CD14-positive monocyte (primary cell): Measurements from ENCODE around the gene PPARGC1A. TPM values are rescaled to one million over a fixed set of nuclear protein-coding genes. Genes with fewer than 3 reads are reported as not detected.

ENCODE experiments used
- DNase-seq, 3 donors: peaks; one replicate each; pipeline ENCODE4 v3.0.0-alpha.2; 2011 to 2022
- H2AFZ ChIP-seq: 2 replicates; pipeline ENCODE4 v1.6.0; 2012; ENCODE audit warnings: mild to moderate bottlenecking, low read depth, low read length, inconsistent platforms; ENCODE audit not compliant: insufficient read depth, poor library complexity, severe bottlenecking
- H3K27ac ChIP-seq, 2 donors: 1 replicate in 1 of 2; 2 replicates in 1 of 2; pipeline ENCODE4 v1.5.1; 2012 to 2013; ENCODE audit warnings: low read length in 2 of 2, control low read depth in 1 of 2, inconsistent platforms in 1 of 2, low read depth in 1 of 2, mild to moderate bottlenecking in 1 of 2
- H3K27me3 ChIP-seq, 2 donors: one replicate each; pipeline versions ENCODE4 v1.6.0 to v1.6.1; 2011 to 2013; ENCODE audit warnings: low read length in 2 of 2; ENCODE audit not compliant: control insufficient read depth in 2 of 2, insufficient read depth in 2 of 2
- H3K36me3 ChIP-seq, 2 donors: replicated peaks in 1 of 2; 1 replicate in 1 of 2; 2 replicates in 1 of 2; pipeline versions ENCODE4 v1.5.1 to v1.6.1; 2012 to 2013; ENCODE audit warnings: low read length in 2 of 2, control low read depth in 1 of 2, inconsistent platforms in 1 of 2, mild to moderate bottlenecking in 1 of 2; ENCODE audit not compliant: insufficient read depth in 2 of 2, control insufficient read depth in 1 of 2
- H3K4me1 ChIP-seq, 2 donors: 1 replicate in 1 of 2; 2 replicates in 1 of 2; pipeline versions ENCODE4 v1.5.1 to v1.6.1; 2012 to 2013; ENCODE audit warnings: low read length in 2 of 2, control low read depth in 1 of 2, inconsistent platforms in 1 of 2, mild to moderate bottlenecking in 1 of 2, moderate library complexity in 1 of 2; ENCODE audit not compliant: insufficient read depth in 2 of 2, control insufficient read depth in 1 of 2
- H3K4me2 ChIP-seq: replicated peaks from 2 replicates; pipeline ENCODE3; 2012; ENCODE audit warnings: low read length, moderate library complexity, mild to moderate bottlenecking; ENCODE audit not compliant: poor library complexity, severe bottlenecking; ENCODE audit errors: extremely low read depth
- H3K4me3 ChIP-seq, 3 experiments: fragments of 200-600 bp in 1 of 3; sonication (generic) in 1 of 3; replicated peaks in 1 of 3; 1 replicate in 2 of 3; 2 replicates in 1 of 3; pipeline ENCODE4 v1.5.1; 2011 to 2013; ENCODE audit warnings: low read length in 3 of 3, mild to moderate bottlenecking in 3 of 3, control low read depth in 2 of 3, low read depth in 2 of 3, inconsistent platforms in 1 of 3, moderate library complexity in 1 of 3
- H3K79me2 ChIP-seq: 2 replicates; pipeline ENCODE4 v1.6.0; 2012; ENCODE audit warnings: mild to moderate bottlenecking, control low read depth, inconsistent platforms, low read length, moderate library complexity; ENCODE audit not compliant: insufficient read depth
- H3K9ac ChIP-seq: 2 replicates; pipeline ENCODE4 v1.6.0; 2017; ENCODE audit warnings: low read length, mild to moderate bottlenecking; ENCODE audit not compliant: insufficient read depth, poor library complexity, severe bottlenecking
- H3K9me3 ChIP-seq, 2 donors: replicated peaks in 1 of 2; 1 replicate in 1 of 2; 2 replicates in 1 of 2; pipeline versions ENCODE4 v1.5.1 to v1.6.1; 2012 to 2013; ENCODE audit warnings: low read length in 2 of 2, control low read depth in 1 of 2; ENCODE audit not compliant: control insufficient read depth in 1 of 2, insufficient read depth in 1 of 2
- H4K20me1 ChIP-seq: 2 replicates; pipeline ENCODE4 v1.6.0; 2012; ENCODE audit warnings: mild to moderate bottlenecking, low read length, control low read depth, moderate library complexity; ENCODE audit not compliant: insufficient read depth
- H3K27ac Mint-ChIP-seq, 7 donors: one replicate each; pipeline ENCODE4 v1.8.0; 2020; ENCODE audit warnings: mild to moderate bottlenecking in 7 of 7, mixed read lengths in 7 of 7, moderate library complexity in 6 of 7, inconsistent platforms in 2 of 7
- H3K27me3 Mint-ChIP-seq, 3 donors: one replicate each; pipeline ENCODE4 v1.8.0; 2021 to 2022; ENCODE audit warnings: low read depth in 3 of 3, mild to moderate bottlenecking in 3 of 3, mixed read lengths in 3 of 3, moderate library complexity in 3 of 3, inconsistent platforms in 1 of 3
- H3K36me3 Mint-ChIP-seq, 2 donors: one replicate each; pipeline ENCODE4 v1.8.0; 2020; ENCODE audit warnings: mixed read lengths in 2 of 2, inconsistent platforms in 1 of 2, mild to moderate bottlenecking in 1 of 2
- H3K4me1 Mint-ChIP-seq: one replicate; pipeline ENCODE4 v1.8.0; 2020; ENCODE audit warnings: mild to moderate bottlenecking, mixed read lengths
- H3K4me3 Mint-ChIP-seq, 2 donors: one replicate each; pipeline ENCODE4 v1.8.0; 2020; ENCODE audit warnings: mild to moderate bottlenecking in 2 of 2, mixed read lengths in 2 of 2, moderate library complexity in 1 of 2
- H3K9me3 Mint-ChIP-seq, 7 donors: one replicate each; pipeline ENCODE4 v1.8.0; 2020 to 2022; ENCODE audit warnings: mixed read lengths in 7 of 7, mild to moderate bottlenecking in 6 of 7, moderate library complexity in 6 of 7, inconsistent platforms in 2 of 7
- WGBS: methylation state at CpG from one replicate; pipeline ENCODE4 v1.1.5; 2013; ENCODE audit warnings: missing lambda C conversion rate; ENCODE audit not compliant: insufficient coverage; 5-methylcytosine and 5-hydroxymethylcytosine counted together
- intact Hi-C, 2 donors: fragments of 100-400 bp; cut with micrococcal nuclease; formaldehyde crosslinking; loops; one replicate each; pipeline versions ENCODE4 v1.15.0 to v1.15.1; 2023
- polyA plus RNA-seq, 3 donors: library from polyadenylated mRNA; depleted of rRNA in 1 of 3; unstranded in 2 of 3; stranded (reverse) in 1 of 3; fragments of 300-500 nt in 2 of 3; fragments of >200 nt in 1 of 3; fragmentation: Illumina TruSeq in 2 of 3; gene quantifications; 1 replicate in 2 of 3; 2 replicates in 1 of 3; pipeline ENCODE4 v1.2.3, GENCODE V29; 2012 to 2021
- TF ChIP-seq, protein P1 (sequence below): fragments of 200-600 bp; IDR thresholded peaks from one replicate; pipeline ENCODE4 v1.8.0; 2022; ENCODE audit warnings: antibody characterized with exemption, mild to moderate bottlenecking

Gene PPARGC1A
- polyA plus RNA-seq, 3 donors: 0.58 to 1.1 (median 0.79) TPM

DNA sequence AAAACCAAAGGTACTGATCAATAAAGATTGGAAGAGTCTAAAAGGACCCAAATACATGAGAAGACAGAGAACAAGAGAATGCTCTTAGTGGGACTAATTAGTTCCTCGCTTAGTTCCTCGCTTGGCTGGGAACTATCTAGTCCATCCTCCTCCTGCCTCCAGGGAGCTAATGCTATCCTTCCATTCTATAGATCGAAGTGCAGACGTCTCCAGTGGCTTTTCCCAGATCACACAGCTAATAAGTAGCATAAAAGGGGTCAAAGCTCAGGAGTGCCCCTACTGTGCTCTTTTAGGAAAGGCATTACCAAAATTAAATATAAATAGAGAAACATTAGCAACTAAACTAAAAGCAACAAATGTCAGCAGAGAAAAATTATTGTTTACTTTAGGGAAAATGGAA, 42.3 kb upstream of the PPARGC1A start:
- no peaks in the 10 kb centered on the region for H3K79me2 ChIP-seq
- no peaks in the 10 kb centered on the region for H3K9me3 ChIP-seq
- no peak overlapping the region for H3K9ac ChIP-seq
- H3K4me3 ChIP-seq: no peak overlapping the region
- no peak overlapping the region for H3K4me2 ChIP-seq
- no peaks in the 10 kb centered on the region for H4K20me1 ChIP-seq
- no peak overlapping the region for H3K4me3 Mint-ChIP-seq
- TF ChIP-seq, protein P1, sequence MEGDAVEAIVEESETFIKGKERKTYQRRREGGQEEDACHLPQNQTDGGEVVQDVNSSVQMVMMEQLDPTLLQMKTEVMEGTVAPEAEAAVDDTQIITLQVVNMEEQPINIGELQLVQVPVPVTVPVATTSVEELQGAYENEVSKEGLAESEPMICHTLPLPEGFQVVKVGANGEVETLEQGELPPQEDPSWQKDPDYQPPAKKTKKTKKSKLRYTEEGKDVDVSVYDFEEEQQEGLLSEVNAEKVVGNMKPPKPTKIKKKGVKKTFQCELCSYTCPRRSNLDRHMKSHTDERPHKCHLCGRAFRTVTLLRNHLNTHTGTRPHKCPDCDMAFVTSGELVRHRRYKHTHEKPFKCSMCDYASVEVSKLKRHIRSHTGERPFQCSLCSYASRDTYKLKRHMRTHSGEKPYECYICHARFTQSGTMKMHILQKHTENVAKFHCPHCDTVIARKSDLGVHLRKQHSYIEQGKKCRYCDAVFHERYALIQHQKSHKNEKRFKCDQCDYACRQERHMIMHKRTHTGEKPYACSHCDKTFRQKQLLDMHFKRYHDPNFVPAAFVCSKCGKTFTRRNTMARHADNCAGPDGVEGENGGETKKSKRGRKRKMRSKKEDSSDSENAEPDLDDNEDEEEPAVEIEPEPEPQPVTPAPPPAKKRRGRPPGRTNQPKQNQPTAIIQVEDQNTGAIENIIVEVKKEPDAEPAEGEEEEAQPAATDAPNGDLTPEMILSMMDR: no peak
- H3K27ac Mint-ChIP-seq: no peak overlapping the region
- intact Hi-C loops: no loop called here
- H2AFZ ChIP-seq: no peak overlapping the region
- 100% methylated on average over 2 of the region's 4 CpGs for WGBS
- H3K4me1 Mint-ChIP-seq: peaks cover 5% of the 10 kb centered on the region
- H3K27me3 ChIP-seq: no peaks in the 10 kb centered on the region
- peaks cover 0 to 3% (median 0%) of the 10 kb centered on the region in 3 donors for H3K27me3 Mint-ChIP-seq
- DNase-seq: no peak
- no peaks in the 10 kb centered on the region for H3K36me3 Mint-ChIP-seq
- H3K9me3 Mint-ChIP-seq: peaks cover 0 to 4% (median 0%) of the 10 kb centered on the region in 7 donors
- H3K27ac ChIP-seq: no peak overlapping the region
- no peaks in the 10 kb centered on the region for H3K36me3 ChIP-seq
- H3K4me1 ChIP-seq: peaks cover 0 to 2% of the 10 kb centered on the region in 2 donors

DNA sequence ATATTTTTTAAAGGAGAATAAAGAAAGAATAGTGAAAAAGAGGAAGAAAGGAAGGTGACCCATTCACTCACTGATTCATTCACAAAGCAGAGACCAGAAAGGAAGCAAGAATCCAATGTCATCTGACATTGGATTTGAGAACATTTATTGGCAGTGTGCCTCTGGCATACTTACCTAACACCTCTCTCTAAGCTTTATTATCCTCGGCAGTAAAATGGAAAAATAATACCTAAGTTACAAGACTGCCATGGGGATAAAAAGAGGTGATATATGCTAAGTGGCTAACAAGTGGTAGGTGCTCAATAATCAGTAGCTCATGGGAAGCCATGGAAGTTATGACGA, 41.6 kb upstream of the PPARGC1A start:
- Histone ChIP-seq H2AFZ (no peak overlapping the region), H3K9ac (no peak overlapping the region), H4K20me1 (no peaks in the 10 kb centered on the region), H3K4me1 (no peaks in the 10 kb centered on the region), H3K4me3 (no peak overlapping the region), H3K27me3 (no peaks in the 10 kb centered on the region), H3K79me2 (no peaks in the 10 kb centered on the region), H3K36me3 (no peaks in the 10 kb centered on the region), H3K9me3 (no peaks in the 10 kb centered on the region), H3K27ac (no peak overlapping the region), H3K4me2 (no peak overlapping the region)
- Mint-ChIP-seq H3K9me3 (peaks cover 0 to 4% (median under 1%) of the 10 kb centered on the region in 7 donors), H3K4me1 (peaks cover 4% of the 10 kb centered on the region), H3K27ac (no peak overlapping the region), H3K4me3 (no peak overlapping the region), H3K27me3 (peaks cover 0 to 5% (median 1%) of the 10 kb centered on the region in 3 donors), H3K36me3 (no peaks in the 10 kb centered on the region)
- DNase-seq: no peak
- intact Hi-C loops: no loop called here
- TF ChIP-seq, protein P1: no peak
- no CpG with 5 or more reads among the region's 2 CpGs for WGBS
